Measurements from ENCODE around the gene PCGF2.
A peak's percentile ranks its signal among the peaks of the same experiment; 100 is the strongest.

Gene PCGF2

GRCh38 chr17:38746849-38747462 is 1.2 kb downstream of the PCGF2 start (continued):
- TF ChIP-seq, protein P1, sequence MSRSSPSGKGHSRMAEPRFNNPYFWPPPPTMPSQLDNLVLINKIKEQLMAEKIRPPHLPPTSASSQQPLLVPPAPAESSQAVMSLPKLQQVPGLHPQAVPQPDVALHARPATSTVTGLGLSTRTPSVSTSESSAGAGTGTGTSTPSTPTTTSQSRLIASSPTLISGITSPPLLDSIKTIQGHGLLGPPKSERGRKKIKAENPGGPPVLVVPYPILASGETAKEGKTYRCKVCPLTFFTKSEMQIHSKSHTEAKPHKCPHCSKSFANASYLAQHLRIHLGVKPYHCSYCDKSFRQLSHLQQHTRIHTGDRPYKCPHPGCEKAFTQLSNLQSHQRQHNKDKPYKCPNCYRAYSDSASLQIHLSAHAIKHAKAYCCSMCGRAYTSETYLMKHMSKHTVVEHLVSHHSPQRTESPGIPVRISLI (tag by site-specific recombination; IDR thresholded peaks at IDR 0.05): no peak
- no peak for TF ChIP-seq ZNF214 (tag by site-specific recombination; IDR thresholded peaks at IDR 0.05; ENCODE audit: borderline replicate concordance)
- no peak for TF ChIP-seq ZNF747 (tag by site-specific recombination; IDR thresholded peaks at IDR 0.05)
- TF ChIP-seq ZNF302 (tag by site-specific recombination; IDR thresholded peaks at IDR 0.05; ENCODE audit: low read depth): no peak
- no peak for TF ChIP-seq ZNF140 (tag by site-specific recombination; IDR thresholded peaks at IDR 0.05)
- TF ChIP-seq PRDM4 (tag by site-specific recombination; IDR thresholded peaks at IDR 0.05): peak; percentile 97
- no peak for TF ChIP-seq REPIN1 (tag by site-specific recombination; IDR thresholded peaks at IDR 0.05; ENCODE audit: low read depth)
- no peak for TF ChIP-seq ZNF37A (tag by site-specific recombination; IDR thresholded peaks at IDR 0.05)
- 0 out of 2 replicates have a peak, but pooled peaks have one; percentile 5 for TF ChIP-seq ZNF777 (tag by site-specific recombination; IDR thresholded peaks at IDR 0.05; ENCODE audit: borderline replicate concordance)
- peak; percentile 81 for TF ChIP-seq KLF1 (tag by site-specific recombination; IDR thresholded peaks at IDR 0.05)
- no peak for TF ChIP-seq ZNF670 (tag by site-specific recombination; IDR thresholded peaks at IDR 0.05; ENCODE audit: low read depth)
- TF ChIP-seq, protein P2, sequence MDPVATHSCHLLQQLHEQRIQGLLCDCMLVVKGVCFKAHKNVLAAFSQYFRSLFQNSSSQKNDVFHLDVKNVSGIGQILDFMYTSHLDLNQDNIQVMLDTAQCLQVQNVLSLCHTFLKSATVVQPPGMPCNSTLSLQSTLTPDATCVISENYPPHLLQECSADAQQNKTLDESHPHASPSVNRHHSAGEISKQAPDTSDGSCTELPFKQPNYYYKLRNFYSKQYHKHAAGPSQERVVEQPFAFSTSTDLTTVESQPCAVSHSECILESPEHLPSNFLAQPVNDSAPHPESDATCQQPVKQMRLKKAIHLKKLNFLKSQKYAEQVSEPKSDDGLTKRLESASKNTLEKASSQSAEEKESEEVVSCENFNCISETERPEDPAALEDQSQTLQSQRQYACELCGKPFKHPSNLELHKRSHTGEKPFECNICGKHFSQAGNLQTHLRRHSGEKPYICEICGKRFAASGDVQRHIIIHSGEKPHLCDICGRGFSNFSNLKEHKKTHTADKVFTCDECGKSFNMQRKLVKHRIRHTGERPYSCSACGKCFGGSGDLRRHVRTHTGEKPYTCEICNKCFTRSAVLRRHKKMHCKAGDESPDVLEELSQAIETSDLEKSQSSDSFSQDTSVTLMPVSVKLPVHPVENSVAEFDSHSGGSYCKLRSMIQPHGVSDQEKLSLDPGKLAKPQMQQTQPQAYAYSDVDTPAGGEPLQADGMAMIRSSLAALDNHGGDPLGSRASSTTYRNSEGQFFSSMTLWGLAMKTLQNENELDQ (tag by site-specific recombination; IDR thresholded peaks at IDR 0.05; ENCODE audit: low read depth): no peak
- TF ChIP-seq, protein P3, sequence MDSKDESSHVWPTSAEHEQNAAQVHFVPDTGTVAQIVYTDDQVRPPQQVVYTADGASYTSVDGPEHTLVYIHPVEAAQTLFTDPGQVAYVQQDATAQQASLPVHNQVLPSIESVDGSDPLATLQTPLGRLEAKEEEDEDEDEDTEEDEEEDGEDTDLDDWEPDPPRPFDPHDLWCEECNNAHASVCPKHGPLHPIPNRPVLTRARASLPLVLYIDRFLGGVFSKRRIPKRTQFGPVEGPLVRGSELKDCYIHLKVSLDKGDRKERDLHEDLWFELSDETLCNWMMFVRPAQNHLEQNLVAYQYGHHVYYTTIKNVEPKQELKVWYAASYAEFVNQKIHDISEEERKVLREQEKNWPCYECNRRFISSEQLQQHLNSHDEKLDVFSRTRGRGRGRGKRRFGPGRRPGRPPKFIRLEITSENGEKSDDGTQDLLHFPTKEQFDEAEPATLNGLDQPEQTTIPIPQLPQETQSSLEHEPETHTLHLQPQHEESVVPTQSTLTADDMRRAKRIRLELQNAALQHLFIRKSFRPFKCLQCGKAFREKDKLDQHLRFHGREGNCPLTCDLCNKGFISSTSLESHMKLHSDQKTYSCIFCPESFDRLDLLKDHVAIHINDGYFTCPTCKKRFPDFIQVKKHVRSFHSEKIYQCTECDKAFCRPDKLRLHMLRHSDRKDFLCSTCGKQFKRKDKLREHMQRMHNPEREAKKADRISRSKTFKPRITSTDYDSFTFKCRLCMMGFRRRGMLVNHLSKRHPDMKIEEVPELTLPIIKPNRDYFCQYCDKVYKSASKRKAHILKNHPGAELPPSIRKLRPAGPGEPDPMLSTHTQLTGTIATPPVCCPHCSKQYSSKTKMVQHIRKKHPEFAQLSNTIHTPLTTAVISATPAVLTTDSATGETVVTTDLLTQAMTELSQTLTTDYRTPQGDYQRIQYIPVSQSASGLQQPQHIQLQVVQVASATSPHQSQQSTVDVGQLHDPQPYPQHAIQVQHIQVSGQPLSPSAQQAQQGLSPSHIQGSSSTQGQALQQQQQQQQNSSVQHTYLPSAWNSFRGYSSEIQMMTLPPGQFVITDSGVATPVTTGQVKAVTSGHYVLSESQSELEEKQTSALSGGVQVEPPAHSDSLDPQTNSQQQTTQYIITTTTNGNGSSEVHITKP (tag by site-specific recombination; IDR thresholded peaks at IDR 0.05): peak; percentile 81
- TF ChIP-seq ZNF23 (tag by site-specific recombination; IDR thresholded peaks at IDR 0.05; ENCODE audit: borderline replicate concordance): no peak

DNA sequence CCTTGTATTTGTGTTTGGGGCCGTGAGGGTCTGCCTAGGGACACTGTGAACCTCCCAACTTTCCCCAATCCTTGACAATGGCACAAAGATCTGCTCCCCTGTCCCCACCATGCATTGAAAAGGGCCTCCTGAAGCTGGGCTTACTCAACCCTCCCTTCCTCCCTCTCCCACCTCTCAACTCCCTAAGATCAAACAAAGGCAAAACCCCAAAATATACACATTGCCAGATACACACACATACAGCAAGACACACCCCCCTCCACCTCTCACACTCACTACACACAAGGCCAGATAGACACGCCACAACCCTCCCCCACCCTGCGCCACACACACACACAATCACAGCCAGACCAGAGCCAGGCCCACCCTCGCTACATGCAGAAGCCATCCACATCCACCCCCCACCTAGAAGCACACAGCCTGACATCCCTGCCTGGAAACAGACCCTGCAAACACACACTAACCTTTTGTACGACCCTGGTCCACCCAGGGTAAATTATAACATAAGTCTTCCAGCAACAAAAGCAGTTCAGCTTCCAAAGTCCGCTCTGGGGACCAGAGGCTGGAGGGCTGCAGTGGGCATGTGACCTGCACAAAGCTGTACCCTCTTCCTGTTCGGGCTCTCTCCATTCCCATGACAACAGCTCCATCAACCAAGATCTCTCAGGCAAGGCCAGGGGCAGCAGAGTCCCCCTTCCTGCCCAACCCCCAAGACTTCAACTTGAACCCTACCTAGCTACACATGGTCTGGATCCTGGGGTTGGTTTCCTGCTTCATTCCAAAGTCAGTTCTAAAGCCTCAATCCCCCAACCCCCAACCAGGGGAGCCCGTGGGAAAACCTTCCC is 1.9 kb downstream of the PCGF2 start:
- H3K4me1 ChIP-seq (ENCODE audit: control insufficient read depth, insufficient read depth, low read length): peaks cover 43% of the 10 kb centered on the region
- CTCF ChIA-PET: interaction anchor here (0.5 to 4.6 kb wide), 8 partner anchors 11 to 501 kb away, joined by 3 to 47 read pairs (median 3); no protein-coding TSS in a partner anchor
- POLR2A ChIA-PET: interaction anchor here (0.7 to 2.1 kb wide), 7 partner anchors 8 to 107 kb away, joined by 3 to 18 read pairs (median 3); partner anchors contain the start of gene RPL23
- no peak for TF ChIP-seq ZNF626 (tag by site-specific recombination; IDR thresholded peaks at IDR 0.05)
- no peak for TF ChIP-seq ZNF341 (tag by site-specific recombination; IDR thresholded peaks at IDR 0.05; ENCODE audit: low read depth)
- TF ChIP-seq ZNF112 (tag by site-specific recombination; IDR thresholded peaks at IDR 0.05): no peak
- TF ChIP-seq, protein P4, sequence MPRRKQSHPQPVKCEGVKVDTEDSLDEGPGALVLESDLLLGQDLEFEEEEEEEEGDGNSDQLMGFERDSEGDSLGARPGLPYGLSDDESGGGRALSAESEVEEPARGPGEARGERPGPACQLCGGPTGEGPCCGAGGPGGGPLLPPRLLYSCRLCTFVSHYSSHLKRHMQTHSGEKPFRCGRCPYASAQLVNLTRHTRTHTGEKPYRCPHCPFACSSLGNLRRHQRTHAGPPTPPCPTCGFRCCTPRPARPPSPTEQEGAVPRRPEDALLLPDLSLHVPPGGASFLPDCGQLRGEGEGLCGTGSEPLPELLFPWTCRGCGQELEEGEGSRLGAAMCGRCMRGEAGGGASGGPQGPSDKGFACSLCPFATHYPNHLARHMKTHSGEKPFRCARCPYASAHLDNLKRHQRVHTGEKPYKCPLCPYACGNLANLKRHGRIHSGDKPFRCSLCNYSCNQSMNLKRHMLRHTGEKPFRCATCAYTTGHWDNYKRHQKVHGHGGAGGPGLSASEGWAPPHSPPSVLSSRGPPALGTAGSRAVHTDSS (tag by site-specific recombination; IDR thresholded peaks at IDR 0.05): no peak
- peak; percentile 20 for TF ChIP-seq ZIC2 (tag by site-specific recombination; IDR thresholded peaks at IDR 0.05)
- peak; percentile 66 for TF ChIP-seq GLIS1 (tag by site-specific recombination; IDR thresholded peaks at IDR 0.05)
- TF ChIP-seq ZNF248 (tag by site-specific recombination; IDR thresholded peaks at IDR 0.05): no peak
- no peak for TF ChIP-seq ZNF555 (tag by site-specific recombination; conservative IDR thresholded peaks at IDR 0.05)
- no peak for TF ChIP-seq SP3 (tag by site-specific recombination; IDR thresholded peaks at IDR 0.05)

More for the DNA sequence above, 1.9 kb downstream of the PCGF2 start:
- peak overlapping the region; percentile 96 for H3K27ac ChIP-seq (ENCODE audit: extremely low read depth, low read depth, low read length)
- H3K9me3 ChIP-seq (ENCODE audit: control insufficient read depth, insufficient read depth, low read depth, low read length): no peaks in the 10 kb centered on the region
- peak overlapping the region; percentile 86 for H3K4me3 ChIP-seq (ENCODE audit: low read depth, low read length)
- H3K36me3 ChIP-seq (ENCODE audit: control insufficient read depth in 2 of 2, insufficient read depth in 1 of 2, low read length in 2 of 2): no peaks in the 10 kb centered on the region; a peak in 1 of 3 replicates
